Breast epithelium (tissue), 4 donors: ENCODE data around the gene ZNF664. TPM values are rescaled to one million over a fixed set of nuclear protein-coding genes. Genes with fewer than 3 reads are reported as not detected.

ENCODE experiments used
- DNase-seq, 2 donors: peaks; one replicate each; pipeline ENCODE4 v3.0.0-alpha.2; 2019; ENCODE audit warnings: low spot score in 2 of 2
- H3K27ac ChIP-seq, 2 donors: fragments of 200-600 bp; sonication (generic) in 1 of 2; one replicate each; pipeline ENCODE4 v1.5.1; 2016 to 2019; ENCODE audit warnings: mild to moderate bottlenecking in 1 of 2
- H3K27me3 ChIP-seq, 2 donors: fragments of 200-600 bp; sonication (generic) in 1 of 2; one replicate each; pipeline versions ENCODE4 v1.5.1 to v1.6.0; 2017 to 2019; ENCODE audit warnings: control low read depth in 1 of 2, mild to moderate bottlenecking in 1 of 2
- H3K36me3 ChIP-seq: fragments of 200-600 bp; one replicate; pipeline ENCODE4 v1.5.1; 2019
- H3K4me1 ChIP-seq, 2 donors: fragments of 200-600 bp; sonication (generic); one replicate each; pipeline ENCODE4 v1.5.1; 2016 to 2019; ENCODE audit warnings: control low read depth in 1 of 2
- H3K4me3 ChIP-seq, 3 donors: fragments of 200-600 bp; sonication (generic); 1 replicate in 2 of 3; 2 replicates in 1 of 3; pipeline ENCODE4 v1.5.1; 2016 to 2019; ENCODE audit warnings: mild to moderate bottlenecking in 3 of 3, moderate library complexity in 2 of 3
- H3K9me3 ChIP-seq, 2 donors: fragments of 200-600 bp; sonication (generic) in 1 of 2; one replicate each; pipeline ENCODE4 v1.5.1; 2016 to 2019; ENCODE audit warnings: control low read depth in 1 of 2
- CTCF ChIP-seq, 3 donors: fragments of 450-650 bp; IDR thresholded peaks; one replicate each; pipeline ENCODE4 v1.5.1; 2016 to 2017; ENCODE audit warnings: antibody characterized with exemption in 3 of 3, mild to moderate bottlenecking in 3 of 3, moderate library complexity in 3 of 3
- POLR2A ChIP-seq: fragments of 450-650 bp; IDR thresholded peaks from one replicate; pipeline ENCODE4 v1.6.1; 2016; ENCODE audit warnings: antibody characterized with exemption, mild to moderate bottlenecking, moderate library complexity
- POLR2AphosphoS5 ChIP-seq, 3 donors: sonication (generic); formaldehyde crosslinking; IDR thresholded peaks; one replicate each; pipeline ENCODE4 v1.6.1; 2017; ENCODE audit warnings: antibody characterized with exemption in 3 of 3
- intact Hi-C: fragments of 100-400 bp; cut with DNase I; formaldehyde crosslinking; loops from one replicate; pipeline ENCODE4 v1.15.1; 2023; ENCODE audit warnings: low total_unique reads
- total RNA-seq, 3 donors: library from RNA; depleted of rRNA; stranded (reverse); fragments of >200 nt; gene quantifications; one replicate each; pipeline ENCODE4 v1.1.0, GENCODE V29; 2016

ZNF664 gene
- total RNA-seq, 3 donors from 2014 or later, result 78.3 to 113 (median 97.8) TPM

GRCh38 chr12:123950476-123951349 is 22.3 kb upstream of the ZNF664 start:
- no peak for TF ChIP-seq CTCF (IDR thresholded peaks at IDR 0.05)
- TF ChIP-seq POLR2AphosphoS5 (IDR thresholded peaks at IDR 0.05), result no peak
- TF ChIP-seq POLR2A, result no peak
- Histone ChIP-seq H3K27ac (no peak overlapping the region), H3K4me3 (no peak overlapping the region), H3K36me3 (no peaks in the 10 kb centered on the region), H3K9me3 (no peaks in the 10 kb centered on the region), H3K4me1 (no peaks in the 10 kb centered on the region), H3K27me3 (no peaks in the 10 kb centered on the region)
- intact Hi-C loops, result no loop called here
- DNase-seq, result no peak

GRCh38 chr12:123951467-123951866 is 21.5 kb upstream of the ZNF664 start:
- no peak overlapping the region for H3K27ac ChIP-seq
- no peak overlapping the region for H3K4me3 ChIP-seq
- H3K4me1 ChIP-seq, result no peaks in the 10 kb centered on the region
- TF ChIP-seq POLR2A (no peak), CTCF (IDR thresholded peaks at IDR 0.05) (no peak), POLR2AphosphoS5 (IDR thresholded peaks at IDR 0.05) (no peak)
- no peaks in the 10 kb centered on the region for H3K9me3 ChIP-seq
- H3K36me3 ChIP-seq, result no peaks in the 10 kb centered on the region
- intact Hi-C loops, result no loop called here
- no peak for DNase-seq
- no peaks in the 10 kb centered on the region for H3K27me3 ChIP-seq

DNA sequence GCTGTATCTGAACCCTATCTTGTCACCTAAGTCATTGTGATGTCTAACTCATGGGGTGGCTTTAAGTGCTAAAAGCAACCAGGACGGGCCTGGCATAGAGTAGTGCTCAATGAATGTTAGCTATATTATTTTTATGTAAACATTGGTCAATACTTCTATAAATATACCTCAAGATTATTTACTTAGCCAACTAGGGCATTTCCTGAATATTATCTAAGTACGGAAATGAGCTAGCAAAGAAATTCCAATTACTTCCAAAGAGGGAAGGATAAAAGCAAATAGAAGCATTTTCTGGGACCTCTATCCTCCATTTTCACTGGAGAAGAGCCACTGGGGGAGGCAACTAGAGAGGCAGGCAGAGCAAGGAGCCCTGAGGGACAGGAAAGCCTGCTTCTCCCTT is 21.0 kb upstream of the ZNF664 start:
- H3K9me3 ChIP-seq, result no peaks in the 10 kb centered on the region
- H3K4me1 ChIP-seq, result no peaks in the 10 kb centered on the region
- no peak for TF ChIP-seq POLR2A
- no peak for TF ChIP-seq POLR2AphosphoS5 (IDR thresholded peaks at IDR 0.05)
- no peak for TF ChIP-seq CTCF (IDR thresholded peaks at IDR 0.05)
- H3K36me3 ChIP-seq, result no peaks in the 10 kb centered on the region
- H3K27me3 ChIP-seq, result no peaks in the 10 kb centered on the region
- no peak overlapping the region for H3K27ac ChIP-seq
- DNase-seq, result no peak
- intact Hi-C loops, result no loop called here
- no peak overlapping the region for H3K4me3 ChIP-seq

DNA sequence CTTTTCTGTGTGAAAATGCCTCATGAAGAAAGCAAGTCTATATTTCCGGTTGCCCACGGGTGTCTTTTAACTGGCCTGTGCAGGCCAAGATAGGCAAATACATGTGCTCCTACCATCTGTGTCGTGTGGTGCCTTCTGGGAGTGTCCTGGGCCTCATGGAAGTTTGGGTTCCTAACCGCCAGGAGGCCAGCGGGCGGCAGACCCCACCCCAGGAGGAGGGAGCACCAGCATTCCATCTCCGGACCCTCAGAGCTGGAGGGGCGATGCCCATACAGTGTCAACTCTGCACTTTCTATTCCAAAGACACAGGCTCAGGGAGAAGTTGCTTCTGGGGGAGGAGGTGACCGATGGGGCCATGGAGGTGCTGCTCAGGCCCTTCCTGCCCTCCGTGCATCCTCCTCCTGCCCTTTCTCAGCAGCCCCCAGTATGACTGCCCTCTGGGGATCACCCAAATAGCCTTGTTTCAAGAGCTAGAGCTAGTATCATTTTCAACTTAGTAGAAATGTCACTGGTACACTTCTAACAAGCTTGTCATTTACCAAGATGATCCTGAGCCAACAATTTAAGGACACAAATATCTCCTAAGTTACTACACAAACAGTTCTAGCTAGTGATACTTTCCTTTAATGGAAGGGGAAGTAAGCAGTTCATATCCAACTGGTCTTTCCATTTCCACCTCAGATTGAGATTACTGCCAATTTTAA is 18.2 kb upstream of the ZNF664 start:
- Histone ChIP-seq H3K9me3 (no peaks in the 10 kb centered on the region), H3K4me3 (no peak overlapping the region), H3K36me3 (no peaks in the 10 kb centered on the region), H3K27me3 (no peaks in the 10 kb centered on the region), H3K27ac (no peak overlapping the region), H3K4me1 (no peaks in the 10 kb centered on the region)
- DNase-seq, result no peak
- no peak for TF ChIP-seq POLR2AphosphoS5 (IDR thresholded peaks at IDR 0.05)
- no peak for TF ChIP-seq POLR2A
- no peak for TF ChIP-seq CTCF (IDR thresholded peaks at IDR 0.05)
- intact Hi-C loops, result no loop called here

DNA sequence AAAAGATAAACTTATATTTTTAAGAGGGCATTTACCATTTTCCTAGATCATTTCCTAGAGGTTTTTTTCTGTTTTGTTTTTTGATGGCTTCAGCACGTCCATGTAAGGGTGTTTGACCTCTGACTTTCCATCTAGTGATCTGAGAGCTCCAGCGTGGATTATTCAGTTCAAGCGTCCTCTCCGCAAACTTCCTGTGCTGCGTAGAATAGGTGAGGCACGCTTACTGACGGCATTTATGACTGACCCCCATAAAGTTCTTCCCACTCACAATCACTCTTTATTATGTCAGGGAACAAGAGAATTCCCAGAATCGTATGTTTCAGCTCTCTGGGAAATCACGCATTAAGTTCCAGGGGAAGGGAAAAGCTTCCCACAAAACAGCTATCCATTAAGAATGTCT is 16.8 kb upstream of the ZNF664 start:
- H3K27me3 ChIP-seq, result no peaks in the 10 kb centered on the region
- no peak for DNase-seq
- intact Hi-C loops, result no loop called here
- no peak overlapping the region for H3K27ac ChIP-seq
- H3K4me1 ChIP-seq, result no peaks in the 10 kb centered on the region
- H3K36me3 ChIP-seq, result no peaks in the 10 kb centered on the region
- no peak overlapping the region for H3K4me3 ChIP-seq
- TF ChIP-seq POLR2A (no peak), POLR2AphosphoS5 (IDR thresholded peaks at IDR 0.05) (no peak), CTCF (IDR thresholded peaks at IDR 0.05) (no peak)
- H3K9me3 ChIP-seq, result no peaks in the 10 kb centered on the region
